Measurements from ENCODE around the gene CLIP1.
"Not testable (repeated sequence)": the region's sequence is repeated elsewhere in the genome, so short reads cannot be mapped to it uniquely, and the experiment has no call there.

Gene CLIP1

DNA sequence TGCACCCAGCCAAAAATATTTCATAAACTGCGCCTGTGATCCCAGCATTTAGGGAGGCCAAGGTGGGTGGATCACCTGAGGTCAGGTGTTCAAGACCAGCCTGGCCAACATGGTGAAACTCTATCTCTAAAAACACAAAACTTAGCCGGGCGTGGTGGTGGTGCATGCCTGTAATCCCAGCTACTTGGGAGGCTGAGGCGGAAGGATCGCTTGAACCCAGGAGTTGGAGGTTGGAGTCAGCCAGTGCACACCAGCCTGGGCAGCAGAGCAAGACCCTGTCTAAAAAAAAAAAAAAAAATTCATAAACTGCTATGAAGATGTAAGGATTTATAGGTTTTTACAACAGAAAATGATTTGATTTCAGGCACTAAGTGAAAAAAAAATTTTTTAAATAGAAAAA is 6.6 kb upstream of the CLIP1 start:
- DNase-seq = not testable (repeated sequence)

DNA sequence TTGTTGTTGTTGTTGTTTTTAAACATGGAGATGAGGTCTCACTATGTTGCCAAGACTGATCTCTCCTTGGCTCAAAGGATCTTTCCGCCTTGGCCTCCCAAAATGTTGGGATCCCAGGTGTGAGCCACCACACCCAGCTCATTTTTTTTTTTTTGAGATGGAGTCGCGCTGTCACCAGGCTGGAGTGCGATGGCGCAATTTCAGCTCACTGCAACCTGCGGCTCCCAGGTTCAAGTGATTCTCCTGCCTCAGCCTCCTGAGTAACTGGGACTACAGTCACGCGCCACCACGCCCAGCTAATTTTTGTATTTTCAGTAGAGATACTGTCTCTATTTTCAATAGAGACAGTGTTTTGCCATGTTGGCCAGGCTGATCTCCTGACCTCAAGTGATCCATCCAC is 4.9 kb upstream of the CLIP1 start:
- DNase-seq = no peak

DNA sequence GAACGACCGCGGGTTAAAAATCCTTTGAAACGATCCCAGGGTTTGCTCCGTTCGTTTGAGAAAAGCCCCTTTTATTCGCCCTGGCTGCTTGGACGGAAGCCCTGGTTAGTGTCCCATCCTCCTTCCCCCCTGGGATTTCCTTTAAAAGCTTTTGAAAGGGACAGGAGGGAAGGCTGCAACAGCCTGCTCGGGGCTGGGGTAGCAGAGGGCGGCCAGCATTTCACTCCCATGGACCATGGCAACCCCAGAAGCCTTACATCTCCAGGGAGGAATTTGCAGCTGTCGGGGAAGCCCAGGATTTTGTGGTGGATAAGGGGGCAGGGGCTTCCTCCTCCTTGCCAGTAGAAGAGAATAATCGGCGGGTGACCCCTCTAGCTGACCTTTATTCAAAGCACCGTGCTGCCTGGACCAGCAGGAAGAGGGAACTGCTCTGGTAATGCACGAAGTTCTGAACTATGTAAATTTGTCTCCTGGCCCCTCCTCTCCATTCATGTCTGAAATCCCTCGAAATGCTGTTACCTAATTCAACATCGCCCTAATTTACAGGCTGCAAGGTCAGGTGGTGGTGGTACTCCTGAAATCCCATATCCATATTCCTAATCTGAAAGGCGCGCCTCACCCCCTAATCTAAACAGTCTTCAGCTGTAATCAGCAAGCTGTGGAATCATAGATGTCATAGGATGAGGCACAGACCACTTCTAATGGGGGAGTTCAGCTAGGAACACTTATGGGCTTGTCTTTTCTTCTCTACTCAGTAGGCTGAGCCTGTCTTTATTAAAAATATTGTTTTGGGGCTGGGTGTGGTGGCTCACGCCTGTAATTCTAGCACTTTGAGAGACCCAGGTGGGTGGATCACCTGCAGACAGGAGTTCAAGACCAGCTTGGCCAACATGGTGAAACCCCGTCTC is 1.0 kb upstream of the CLIP1 start:
- peak; percentile 14 for DNase-seq

DNA sequence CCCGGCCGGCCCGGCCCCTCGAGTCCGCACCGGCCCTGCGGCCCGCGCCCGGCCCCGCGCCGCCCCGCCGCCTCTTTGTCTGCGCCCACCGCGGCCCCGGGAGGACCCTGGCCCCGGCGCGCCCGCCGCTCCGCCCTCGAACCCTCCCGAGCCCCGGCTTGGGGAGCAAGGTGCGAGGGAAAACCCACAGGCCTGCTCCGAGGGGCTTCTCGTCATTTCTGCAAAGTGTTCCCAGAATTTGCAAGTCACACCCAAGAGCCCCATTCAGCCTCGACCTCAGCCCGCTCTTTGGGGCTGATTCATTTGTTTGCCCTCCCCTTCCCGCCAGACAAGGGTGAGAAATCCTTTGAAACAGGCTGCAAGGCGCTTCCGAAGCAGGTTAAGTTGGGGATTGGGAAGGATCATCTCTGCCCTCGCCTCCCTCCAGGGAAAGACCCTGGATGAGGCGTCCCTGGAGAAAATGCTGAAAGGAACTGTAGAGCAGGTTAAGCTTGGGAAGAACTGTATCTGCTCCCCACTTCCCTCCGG is 325 bp upstream of the CLIP1 start:
- DNase-seq = peak; percentile 26

DNA sequence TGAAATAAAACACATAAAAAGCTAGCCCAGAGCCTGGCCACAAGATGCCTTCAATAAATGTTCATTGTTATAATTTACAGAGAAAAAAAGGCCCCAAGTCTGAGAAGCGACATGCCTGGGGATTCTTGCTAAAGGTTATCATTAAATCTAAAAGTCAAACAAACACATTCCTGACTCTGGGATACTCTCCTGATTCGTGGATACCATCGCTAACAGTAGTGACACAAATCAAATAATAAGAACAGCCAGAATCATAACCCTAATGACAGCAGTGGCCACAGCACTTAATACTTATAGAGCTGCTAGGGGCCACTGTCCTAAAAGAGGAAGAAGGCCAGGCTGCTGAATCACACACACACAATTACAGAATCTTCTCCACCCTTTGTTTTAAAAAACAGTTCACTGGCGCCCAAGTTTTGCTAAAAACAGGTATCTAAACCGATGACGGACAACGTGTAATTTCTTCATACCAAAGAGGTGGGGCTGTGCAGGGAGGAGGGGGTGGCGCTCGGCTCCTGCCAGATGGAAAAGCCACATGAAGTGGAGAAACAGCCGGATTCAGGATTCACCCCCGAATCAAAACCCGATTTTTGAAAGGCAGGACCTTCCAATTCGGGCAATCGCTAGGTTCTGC is 1.2 kb downstream of the CLIP1 start:
- DNase-seq = peak; percentile 65

DNA sequence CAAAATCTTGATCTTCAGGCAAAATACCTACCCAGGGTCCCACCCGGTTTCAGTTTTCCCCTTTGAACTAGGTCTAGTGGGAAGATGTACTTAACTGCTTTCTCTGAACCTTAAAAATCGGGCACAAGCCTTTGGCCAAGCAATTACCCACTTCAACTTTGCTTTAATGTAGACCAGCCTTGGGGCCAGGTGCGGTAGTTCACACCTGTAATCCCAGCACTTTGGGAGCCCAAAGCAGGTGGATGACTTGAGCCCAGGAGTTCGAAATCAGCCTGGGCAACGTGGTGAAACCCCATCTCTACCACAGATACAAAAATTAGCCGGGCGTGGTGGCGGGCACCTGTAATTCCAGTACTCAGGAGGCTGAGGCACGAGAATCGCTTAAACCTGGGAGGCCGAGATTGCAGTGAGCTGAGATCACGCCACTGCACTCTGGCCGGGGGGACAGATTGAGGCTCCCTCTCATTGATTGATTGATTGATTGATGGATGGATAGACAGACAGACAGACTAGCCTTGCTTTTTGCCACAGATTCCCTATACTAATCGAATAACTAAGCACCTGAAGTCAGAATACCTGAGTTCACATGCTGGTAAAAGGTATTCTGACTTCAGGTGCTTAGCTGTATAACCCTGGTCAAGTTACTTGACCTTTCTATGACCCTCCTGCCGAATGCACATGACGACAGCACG is 1.9 kb downstream of the CLIP1 start:
- no peak for DNase-seq

DNA sequence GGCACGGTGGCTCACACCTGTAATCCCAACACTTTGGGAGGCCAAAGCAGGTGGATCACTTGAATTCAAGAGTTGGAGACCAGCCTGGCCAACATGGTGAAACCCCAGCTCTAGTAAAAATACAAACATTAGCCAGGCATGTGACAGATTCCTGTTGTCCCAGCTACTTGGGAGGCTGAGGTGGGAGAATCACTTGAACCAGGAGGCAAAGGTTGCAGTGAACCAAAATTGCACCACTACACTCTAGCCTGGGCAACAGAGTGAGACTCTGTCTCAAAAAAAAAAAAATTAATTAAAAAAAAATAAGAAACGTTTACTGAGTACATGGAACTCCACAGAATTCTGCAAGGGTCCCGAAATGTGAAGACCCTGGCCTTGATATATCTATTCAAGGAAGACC is 3.4 kb downstream of the CLIP1 start:
- not testable (repeated sequence) for DNase-seq

DNA sequence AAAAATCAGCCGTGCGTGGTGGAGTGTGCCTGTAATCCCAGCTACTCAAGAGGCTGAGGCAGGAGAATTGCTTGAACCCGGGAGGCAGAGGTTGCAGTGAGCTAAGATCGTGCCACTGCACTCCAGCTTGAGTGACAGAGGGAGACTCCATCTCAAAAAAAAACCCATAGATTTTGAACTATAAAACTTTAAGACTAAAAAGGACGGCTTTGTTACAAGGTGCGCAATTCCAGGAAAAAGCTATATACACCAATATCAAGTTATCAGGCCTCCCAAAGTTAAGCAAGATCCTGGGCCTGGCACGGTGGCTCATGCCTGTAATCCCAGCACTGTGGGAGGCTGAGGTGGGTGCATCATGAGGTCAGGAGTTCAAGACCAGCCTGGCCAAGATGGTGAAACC is 6.8 kb downstream of the CLIP1 start:
- DNase-seq = not testable (repeated sequence)

DNA sequence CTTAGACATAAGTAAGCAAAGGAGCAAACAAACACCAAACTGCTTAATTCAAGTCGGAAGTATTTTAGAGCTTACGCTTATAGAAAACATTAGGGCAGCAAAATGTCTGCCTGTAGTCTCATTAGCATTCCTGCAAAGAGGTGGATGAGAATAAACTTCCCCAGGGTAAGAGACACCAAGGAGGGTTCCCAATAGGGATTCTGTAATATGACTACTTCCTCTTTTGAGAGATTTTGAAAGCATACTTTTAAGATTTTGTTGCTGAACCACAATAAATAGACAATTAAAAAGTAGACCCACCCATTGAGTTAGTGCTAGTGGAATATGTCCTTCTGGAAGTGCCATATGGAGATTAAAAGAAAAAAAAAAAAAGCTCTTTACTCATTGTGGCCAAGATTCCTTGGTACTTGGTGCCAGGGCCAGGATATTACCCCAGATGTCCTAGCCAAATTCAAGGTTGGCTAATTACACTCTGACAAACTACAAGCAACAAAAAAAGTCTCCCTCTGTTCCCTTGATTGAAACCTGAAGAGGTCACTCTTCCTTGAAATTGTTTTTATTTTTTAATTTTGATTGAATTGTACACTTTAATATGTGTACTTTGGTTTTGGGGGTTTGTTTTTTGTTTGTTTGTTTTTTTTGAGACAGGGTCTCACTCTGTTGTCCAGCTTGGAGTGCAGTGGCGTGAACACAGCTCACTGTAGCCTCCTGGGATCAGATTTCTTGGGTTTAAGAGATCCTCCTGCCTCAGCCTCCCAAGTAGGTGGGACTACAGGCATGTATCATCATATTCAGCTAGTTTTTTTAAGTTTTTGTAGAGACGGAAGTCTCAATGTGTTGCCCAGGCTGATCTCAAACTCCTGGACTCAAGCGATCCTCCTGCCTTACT is 8.7 kb downstream of the CLIP1 start:
- DNase-seq = no peak

DNA sequence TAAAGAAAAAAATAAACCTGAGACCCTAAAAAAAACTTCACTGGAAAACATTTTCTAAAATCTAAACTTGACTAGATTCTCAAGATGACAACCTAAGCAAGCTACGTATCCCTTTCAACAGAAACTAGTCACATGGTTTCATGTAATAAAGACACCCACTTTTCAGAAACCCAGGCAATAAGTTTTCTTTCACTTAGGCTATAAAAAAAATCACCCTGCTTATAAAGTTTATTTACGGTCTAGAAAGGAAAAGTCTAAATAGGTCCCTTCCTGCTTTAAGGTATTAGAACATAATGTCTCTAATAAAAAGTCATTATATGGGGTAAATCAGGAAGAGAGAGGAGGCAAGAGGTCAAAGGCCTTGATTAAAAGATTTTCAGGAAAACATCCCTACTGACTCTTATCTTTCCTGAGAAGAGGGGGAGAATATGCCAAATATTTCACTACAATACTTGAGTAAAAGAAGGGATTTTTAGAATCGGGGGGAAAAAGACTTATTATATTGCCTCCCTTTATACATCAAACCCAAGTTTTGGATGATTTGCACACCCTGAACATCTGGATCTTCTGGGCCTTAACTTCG is 9.5 kb downstream of the CLIP1 start:
- no peak for DNase-seq

DNA sequence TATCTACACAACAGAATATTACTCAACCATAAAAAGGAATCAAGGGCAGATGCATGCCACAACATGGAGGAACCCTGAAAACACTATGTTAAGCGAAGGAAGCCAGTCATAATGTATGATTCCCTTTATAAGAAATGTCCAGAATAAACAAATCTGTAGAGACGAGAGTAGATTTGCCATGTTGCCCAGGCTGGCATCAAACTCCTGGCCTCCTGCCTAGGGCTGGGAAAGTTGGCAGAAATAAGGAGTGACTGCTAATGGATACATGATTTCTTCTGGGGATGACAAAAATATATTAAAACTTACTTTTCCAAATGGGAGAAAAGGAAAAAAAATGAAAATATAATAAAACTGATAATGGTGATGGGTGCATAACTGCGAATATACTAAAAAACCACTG is 10.9 kb downstream of the CLIP1 start:
- DNase-seq = no peak

DNA sequence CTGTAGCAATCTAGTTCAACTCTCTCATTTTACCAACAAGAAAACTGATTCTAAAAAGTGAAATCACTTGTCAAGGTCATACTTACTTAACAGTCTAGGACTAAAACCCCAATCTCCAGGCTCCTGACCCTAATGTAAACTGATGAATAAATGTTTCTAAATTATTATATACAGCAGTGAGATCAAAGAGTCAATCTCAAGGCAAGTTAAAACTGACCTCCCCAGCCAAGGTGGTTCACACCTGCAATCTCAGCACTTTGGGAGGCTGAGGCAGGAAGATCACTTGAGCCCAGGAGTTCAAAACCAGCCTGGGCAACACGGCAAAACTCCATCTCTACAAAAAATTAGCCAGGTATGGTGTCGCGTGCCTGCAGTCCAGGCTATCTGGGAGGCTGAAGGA is 15.3 kb downstream of the CLIP1 start:
- no peak for DNase-seq

DNA sequence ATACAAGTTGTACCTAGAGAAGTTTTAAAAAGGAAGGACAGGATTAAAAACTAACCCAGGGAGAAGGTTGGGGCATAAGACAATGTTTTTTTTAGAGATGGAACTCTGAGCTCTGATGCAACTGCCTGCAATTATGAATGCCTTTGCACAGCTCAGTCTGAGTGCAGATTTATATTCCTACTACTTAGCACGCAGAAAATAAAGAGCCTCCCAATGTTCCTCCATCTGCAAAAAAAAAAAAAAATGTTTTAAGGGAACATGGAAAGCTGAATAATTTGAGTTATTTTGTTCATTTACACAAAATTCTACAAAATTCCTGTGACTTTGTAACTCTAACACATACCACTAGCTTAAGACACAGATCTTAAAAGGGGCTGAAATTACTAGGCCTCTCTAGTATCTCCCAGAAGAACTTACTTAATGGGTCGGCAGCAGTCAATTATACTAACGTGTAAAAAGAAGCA is 15.7 kb downstream of the CLIP1 start:
- DNase-seq = no peak

DNA sequence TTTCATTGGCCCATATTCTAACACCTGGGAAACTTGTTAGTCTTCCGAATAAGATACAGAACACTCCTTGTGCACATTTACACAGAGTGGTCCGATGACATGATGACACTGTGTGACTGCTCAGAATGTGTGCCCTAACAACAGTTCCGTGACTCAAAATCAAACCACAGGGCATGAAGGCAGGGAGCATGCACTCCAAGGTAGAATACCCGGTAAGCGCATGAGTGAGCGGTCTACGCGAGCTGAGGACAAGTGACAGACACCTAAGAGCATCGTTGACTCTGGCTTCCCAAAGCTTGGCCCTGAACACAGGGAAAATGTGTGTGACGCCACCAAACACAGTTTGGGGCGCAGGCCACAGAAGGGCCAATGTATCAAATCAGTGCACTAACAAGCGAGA is 18.6 kb downstream of the CLIP1 start:
- no peak for DNase-seq

DNA sequence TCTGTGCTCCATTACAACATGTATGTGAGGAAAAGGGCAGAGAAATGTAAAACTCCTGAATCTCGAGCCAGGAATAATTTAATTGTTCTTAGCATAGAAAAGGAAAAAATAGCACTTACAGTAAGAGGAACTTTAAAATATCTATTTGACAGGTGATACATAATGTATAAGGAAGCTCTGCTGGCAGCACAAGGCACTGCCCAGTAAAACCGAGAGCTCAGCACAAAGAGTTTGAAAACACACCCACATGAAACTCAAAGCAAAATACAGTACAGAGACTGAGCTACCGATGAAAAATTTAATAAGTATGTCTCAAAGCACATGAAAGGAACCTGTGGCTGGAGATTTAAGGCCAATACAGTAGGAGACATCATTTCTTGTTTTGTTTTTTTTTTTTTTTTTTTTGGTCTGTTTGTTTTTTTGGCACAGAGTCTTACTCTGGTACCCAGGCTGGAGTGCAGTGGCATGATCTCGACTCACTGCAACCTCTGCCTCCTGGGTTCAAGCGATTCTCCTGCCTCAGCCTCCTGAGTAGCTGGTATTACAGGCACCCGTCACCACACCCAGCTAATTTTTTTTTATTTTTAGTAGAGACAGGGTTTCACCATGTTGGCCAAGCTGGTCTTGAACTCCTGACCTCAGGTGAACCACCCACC is 19.2 kb downstream of the CLIP1 start:
- peak; percentile 33 for DNase-seq

DNA sequence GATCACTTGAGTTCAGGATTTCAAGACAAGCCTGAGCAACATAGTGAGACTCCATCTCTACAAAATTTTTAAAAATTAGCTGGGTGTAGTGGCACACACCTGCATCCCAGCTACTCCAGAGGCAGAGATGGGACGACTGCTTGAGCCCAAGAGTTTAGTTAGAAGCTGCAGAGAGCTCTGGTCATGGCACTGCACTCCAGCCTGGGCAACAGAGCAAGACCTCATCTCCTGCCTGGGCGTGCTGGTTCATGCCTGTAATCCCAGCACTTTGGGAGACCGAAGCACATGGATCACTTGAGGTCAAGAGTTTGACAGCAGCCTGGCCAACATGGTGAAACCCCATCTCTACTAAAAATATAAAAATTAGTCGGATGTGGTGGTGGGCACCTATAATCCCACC is 20.2 kb downstream of the CLIP1 start:
- DNase-seq = no peak

DNA sequence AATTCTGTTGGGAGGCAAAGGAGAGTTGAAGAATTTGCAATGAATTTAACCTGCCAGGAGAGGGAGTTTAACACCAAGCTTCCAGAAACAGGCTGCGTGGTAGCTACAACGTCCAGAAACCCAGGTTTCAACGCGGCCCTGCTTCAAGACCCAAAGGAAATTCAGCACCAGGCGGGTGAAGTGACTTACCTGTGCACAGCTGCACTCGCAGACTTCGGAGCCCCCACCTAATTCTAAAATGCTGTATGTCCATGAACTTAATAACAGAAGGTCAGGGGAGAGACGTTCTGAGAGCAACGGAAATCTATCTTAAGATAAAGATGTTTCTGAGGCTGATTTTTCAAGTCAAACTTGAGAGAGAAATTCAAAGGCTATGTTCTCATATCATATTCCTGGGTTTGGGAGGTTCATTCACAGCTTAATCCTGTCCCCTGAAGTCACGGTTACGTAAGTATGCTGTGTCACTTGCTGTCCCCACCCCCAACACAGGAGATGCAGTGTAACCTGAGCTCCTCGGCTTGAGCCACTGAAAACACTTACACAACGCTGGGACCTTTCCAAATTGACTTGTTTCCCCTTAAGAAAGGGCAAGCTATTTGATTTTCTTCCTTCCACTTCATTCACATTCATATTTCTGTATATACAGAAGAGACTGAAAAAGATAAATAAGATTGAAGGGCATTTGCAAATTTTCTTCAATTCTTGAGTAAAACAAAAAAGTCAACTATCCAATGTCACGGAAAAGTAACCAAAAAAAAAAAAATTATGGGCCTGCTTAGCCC is 22.7 kb downstream of the CLIP1 start:
- DNase-seq = peak; percentile 54

DNA sequence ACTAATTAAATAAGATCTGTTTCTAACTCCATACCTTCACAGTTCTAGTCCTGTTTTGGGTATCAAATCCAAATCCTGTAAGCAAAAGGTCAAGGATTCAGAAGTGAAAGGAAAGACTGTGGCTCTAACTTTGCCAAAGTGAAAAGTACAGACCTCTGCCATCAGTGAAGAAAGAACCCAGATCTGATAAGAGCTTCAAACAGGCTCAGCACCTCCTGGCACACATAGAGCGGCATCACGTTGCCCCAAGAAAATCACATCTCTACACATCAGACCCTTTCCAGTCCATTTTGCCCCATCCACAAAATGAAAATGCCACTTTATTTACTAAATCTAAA is 23.2 kb downstream of the CLIP1 start:
- DNase-seq = no peak

DNA sequence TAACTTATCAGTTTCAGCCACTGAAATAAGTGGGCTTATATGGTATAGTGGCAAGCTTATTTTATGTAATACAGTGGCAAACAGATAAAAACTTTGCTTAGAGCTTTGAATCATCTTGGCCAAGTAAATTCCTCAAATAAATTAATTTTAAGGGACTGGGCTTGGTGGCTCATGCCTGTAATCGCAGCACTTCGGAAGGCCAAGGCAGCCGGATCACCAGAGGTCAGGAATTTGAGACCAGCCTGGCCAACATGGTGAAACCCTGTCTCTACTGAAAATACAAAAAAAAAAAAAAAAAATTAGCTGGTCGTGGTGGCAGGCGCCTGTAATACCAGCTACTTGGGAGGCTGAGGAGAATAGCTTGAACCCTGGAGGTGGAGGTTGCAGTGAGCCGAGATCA is 24.5 kb downstream of the CLIP1 start:
- not testable (repeated sequence) for DNase-seq

DNA sequence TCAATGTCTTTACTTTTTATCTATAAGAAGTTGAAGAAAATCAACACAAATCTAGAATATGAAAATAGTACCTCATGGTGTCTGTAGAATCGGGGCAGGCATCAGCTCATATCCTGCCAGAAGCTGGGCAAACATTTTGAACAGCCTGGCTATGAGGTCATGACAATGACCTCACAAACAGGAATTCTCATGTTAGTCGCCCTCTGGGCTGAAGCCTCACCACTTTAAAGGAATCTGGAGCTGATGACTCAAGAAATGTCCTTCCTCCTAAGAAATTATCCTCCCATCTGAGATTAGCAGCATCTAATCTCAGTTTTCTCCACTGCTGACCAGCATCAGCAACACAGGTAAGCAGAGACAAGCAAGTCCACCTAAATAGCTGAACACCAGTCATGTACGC is 27.1 kb downstream of the CLIP1 start:
- no peak for DNase-seq
